OCI-LY7 (cell line): Measurements from ENCODE around the gene SLFN12L.

Experiments
- EZH2phosphoT487 ChIP-seq: fragments of 200-600 bp; sonication (generic); IDR thresholded peaks from 2 replicates; pipeline ENCODE4 v1.6.1; 2018; ENCODE audit warnings: low read depth, borderline replicate concordance, mild to moderate bottlenecking, mixed run types, antibody characterized with exemption, low read length, moderate library complexity, mixed read lengths
- TF ChIP-seq, protein P1 (sequence below): fragments of 200-600 bp; sonication (generic); conservative IDR thresholded peaks from 2 replicates; pipeline ENCODE4 v1.5.1; 2014; ENCODE audit warnings: mild to moderate bottlenecking, antibody characterized with exemption, low read length, moderate library complexity, mixed read lengths

DNA sequence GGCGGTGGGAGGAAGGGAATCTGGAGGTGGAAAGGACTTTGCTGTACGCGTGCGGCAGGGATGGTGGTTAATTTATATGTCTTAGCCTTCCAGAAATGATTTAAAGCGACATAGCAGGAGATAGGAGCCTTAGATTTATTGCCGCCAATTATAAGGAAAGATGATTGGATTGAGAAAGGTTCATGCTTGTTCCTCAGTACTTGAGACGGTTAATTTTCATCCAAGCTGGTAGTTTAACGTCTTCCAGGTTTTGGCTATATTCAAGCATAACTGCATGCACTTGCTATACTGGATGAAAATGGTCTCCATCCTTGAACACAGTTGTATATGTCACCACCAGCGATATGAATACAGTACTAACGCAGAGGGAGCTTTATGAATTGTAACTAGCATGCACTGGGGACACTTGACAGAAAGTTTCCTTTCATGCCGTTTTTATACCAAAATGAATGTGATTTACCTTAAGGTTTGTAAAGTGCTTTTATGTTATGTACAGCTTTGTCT lies 41.5 kb upstream of the SLFN12L start:
- TF ChIP-seq, protein P1, sequence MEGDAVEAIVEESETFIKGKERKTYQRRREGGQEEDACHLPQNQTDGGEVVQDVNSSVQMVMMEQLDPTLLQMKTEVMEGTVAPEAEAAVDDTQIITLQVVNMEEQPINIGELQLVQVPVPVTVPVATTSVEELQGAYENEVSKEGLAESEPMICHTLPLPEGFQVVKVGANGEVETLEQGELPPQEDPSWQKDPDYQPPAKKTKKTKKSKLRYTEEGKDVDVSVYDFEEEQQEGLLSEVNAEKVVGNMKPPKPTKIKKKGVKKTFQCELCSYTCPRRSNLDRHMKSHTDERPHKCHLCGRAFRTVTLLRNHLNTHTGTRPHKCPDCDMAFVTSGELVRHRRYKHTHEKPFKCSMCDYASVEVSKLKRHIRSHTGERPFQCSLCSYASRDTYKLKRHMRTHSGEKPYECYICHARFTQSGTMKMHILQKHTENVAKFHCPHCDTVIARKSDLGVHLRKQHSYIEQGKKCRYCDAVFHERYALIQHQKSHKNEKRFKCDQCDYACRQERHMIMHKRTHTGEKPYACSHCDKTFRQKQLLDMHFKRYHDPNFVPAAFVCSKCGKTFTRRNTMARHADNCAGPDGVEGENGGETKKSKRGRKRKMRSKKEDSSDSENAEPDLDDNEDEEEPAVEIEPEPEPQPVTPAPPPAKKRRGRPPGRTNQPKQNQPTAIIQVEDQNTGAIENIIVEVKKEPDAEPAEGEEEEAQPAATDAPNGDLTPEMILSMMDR = no peak
- TF ChIP-seq EZH2phosphoT487 = no peak
